ENCODE results near the gene FLT3. TPM values are rescaled to one million over a fixed set of nuclear protein-coding genes. Genes with fewer than 3 reads are reported as not detected.

FLT3 gene
- total and polyA plus RNA-seq, 2 donors (not counting 1 experiment from before 2014, with no cell fraction given): 0.13 to 0.42 TPM

DNA sequence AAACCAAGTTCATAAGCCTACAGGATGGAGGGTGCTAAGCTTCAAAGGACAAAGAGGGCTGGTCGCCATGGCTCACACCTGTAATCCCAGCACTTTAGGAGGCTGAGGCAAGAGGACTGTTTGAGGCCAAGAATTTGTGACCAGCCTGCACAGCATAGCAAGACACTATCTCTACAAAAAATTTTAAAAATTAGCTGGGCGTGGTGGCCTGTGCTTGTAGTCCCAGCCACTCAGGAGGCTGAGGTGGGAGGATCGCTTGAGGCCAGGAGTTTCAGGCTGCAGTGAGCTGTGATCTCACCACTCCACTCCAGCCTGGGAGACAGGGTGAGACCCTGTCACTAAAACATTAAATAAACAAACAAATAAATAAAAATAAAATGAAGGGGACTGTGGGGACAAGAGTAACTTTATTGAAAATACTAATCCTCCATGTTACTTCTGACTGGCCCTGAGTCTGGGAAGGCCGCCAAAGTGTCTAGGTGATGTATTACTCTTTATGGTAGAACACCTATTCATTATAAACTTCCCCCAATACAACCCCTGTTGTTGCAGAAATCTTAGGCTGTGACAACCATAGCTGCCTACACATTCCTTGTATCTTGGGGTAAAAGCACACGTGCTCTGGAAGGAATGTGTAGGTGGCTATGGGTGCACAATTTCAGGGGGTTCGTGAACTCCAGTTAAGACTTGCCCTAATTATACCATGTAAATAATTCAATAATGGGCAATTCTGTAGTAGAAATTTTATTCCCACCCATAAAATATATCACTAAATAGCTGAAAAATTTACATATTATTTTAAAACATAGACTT, 97.3 kb downstream of the FLT3 start:
- Mint-ChIP-seq H3K4me3 (no peak overlapping the region), H3K9me3 (ENCODE audit: insufficient read depth) (no peaks in the 10 kb centered on the region)

More for the DNA sequence above, 97.3 kb downstream of the FLT3 start:
- Histone ChIP-seq H3K4me2 (replicated peaks; ENCODE audit: low read depth, low read length, poor library complexity, severe bottlenecking) (no peak overlapping the region), H3K4me3 (ENCODE audit: control extremely low read depth in 1 of 5, extremely low read depth in 1 of 5, insufficient read depth in 1 of 5, low read depth in 2 of 5, low read length in 4 of 5) (no peak overlapping the region), H3K27me3 (replicated peaks in 1 of 4; ENCODE audit: control extremely low read depth in 1 of 4, control insufficient read depth in 3 of 4, insufficient read depth in 4 of 4, low read length in 3 of 4) (no peaks in the 10 kb centered on the region), H2AFZ (ENCODE audit: insufficient read depth, low read depth, low read length, poor library complexity, severe bottlenecking) (no peak overlapping the region), H3K4me1 (ENCODE audit: control insufficient read depth in 2 of 2, insufficient read depth in 2 of 2, low read length in 2 of 2) (no peaks in the 10 kb centered on the region), H3K9me3 (ENCODE audit: control extremely low read depth in 1 of 3, control insufficient read depth in 2 of 3, insufficient read depth in 1 of 3, low read length in 2 of 3) (peaks cover 0 to 8% (median 0%) of the 10 kb centered on the region in 3 donors), H3K27ac (ENCODE audit: low read length in 2 of 2) (no peak overlapping the region), H3K9ac (ENCODE audit: low read length) (no peak overlapping the region), H3K36me3 (replicated peaks in 1 of 2; ENCODE audit: control extremely low read depth in 1 of 2, control insufficient read depth in 1 of 2, extremely low read depth in 1 of 2, insufficient read depth in 2 of 2, low read length in 1 of 2) (no peaks in the 10 kb centered on the region), H3K79me2 (ENCODE audit: control insufficient read depth, insufficient read depth, low read length) (no peaks in the 10 kb centered on the region), H4K20me1 (ENCODE audit: control insufficient read depth, insufficient read depth, low read length, poor library complexity, severe bottlenecking) (no peaks in the 10 kb centered on the region)
- ChIA-PET POLR2A (no interaction called here), CTCF (interaction anchor here (0.8 to 1.7 kb wide), 2 partner anchors 30 to 177 kb away, joined by 3 read pairs; no protein-coding TSS in a partner anchor)
- ATAC-seq (ENCODE audit: low read depth) (no peak), DNase-seq (no peak)
- Mint-ChIP-seq H3K4me1 (peaks cover 2% of the 10 kb centered on the region), H3K27me3 (no peaks in the 10 kb centered on the region), H3K27ac (no peak overlapping the region)
- intact Hi-C loops (cut with micrococcal nuclease): no loop called here
- TF ChIP-seq EZH2 (IDR thresholded peaks at IDR 0.05; ENCODE audit: borderline replicate concordance, insufficient read depth, low read depth, low read length, poor library complexity, severe bottlenecking): no peak
- TF ChIP-seq, protein P1, sequence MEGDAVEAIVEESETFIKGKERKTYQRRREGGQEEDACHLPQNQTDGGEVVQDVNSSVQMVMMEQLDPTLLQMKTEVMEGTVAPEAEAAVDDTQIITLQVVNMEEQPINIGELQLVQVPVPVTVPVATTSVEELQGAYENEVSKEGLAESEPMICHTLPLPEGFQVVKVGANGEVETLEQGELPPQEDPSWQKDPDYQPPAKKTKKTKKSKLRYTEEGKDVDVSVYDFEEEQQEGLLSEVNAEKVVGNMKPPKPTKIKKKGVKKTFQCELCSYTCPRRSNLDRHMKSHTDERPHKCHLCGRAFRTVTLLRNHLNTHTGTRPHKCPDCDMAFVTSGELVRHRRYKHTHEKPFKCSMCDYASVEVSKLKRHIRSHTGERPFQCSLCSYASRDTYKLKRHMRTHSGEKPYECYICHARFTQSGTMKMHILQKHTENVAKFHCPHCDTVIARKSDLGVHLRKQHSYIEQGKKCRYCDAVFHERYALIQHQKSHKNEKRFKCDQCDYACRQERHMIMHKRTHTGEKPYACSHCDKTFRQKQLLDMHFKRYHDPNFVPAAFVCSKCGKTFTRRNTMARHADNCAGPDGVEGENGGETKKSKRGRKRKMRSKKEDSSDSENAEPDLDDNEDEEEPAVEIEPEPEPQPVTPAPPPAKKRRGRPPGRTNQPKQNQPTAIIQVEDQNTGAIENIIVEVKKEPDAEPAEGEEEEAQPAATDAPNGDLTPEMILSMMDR (IDR thresholded peaks at IDR 0.05): no peak
- WGBS (ENCODE audit: insufficient coverage): no CpG with 5 or more reads among the region's 6 CpGs
